Esophagus muscularis mucosa (tissue), 4 donors: ENCODE measurements around the gene PHLPP1. TPM values are rescaled to one million over a fixed set of nuclear protein-coding genes. Genes with fewer than 3 reads are reported as not detected.

Experiments used
- DNase-seq: peaks from one replicate; pipeline ENCODE4 v3.0.0-alpha.2; 2017; ENCODE audit errors: extremely low spot score
- H3K27ac ChIP-seq, 4 donors: fragments of 200-600 bp; sonication (generic); replicated peaks in 1 of 4; 1 replicate in 3 of 4; 2 replicates in 1 of 4; pipeline ENCODE4 v1.5.1; 2016 to 2019; ENCODE audit warnings: mild to moderate bottlenecking in 1 of 4
- H3K27me3 ChIP-seq, 4 donors: fragments of 200-600 bp; sonication (generic); one replicate each; pipeline versions ENCODE4 v1.5.1 to v1.6.0; 2016 to 2019
- H3K36me3 ChIP-seq, 4 donors: fragments of 200-600 bp; sonication (generic); one replicate each; pipeline ENCODE4 v1.5.1; 2016 to 2019
- H3K4me1 ChIP-seq, 4 donors: fragments of 200-600 bp; sonication (generic); one replicate each; pipeline ENCODE4 v1.5.1; 2016 to 2019
- H3K4me3 ChIP-seq, 4 donors: fragments of 200-600 bp; sonication (generic); 1 replicate in 2 of 4; 2 replicates in 2 of 4; pipeline ENCODE4 v1.5.1; 2016 to 2019; ENCODE audit warnings: mild to moderate bottlenecking in 4 of 4, moderate library complexity in 1 of 4
- H3K9me3 ChIP-seq, 4 donors: fragments of 200-600 bp; sonication (generic); 1 replicate in 3 of 4; 2 replicates in 1 of 4; pipeline ENCODE4 v1.5.1; 2016 to 2019
- EP300 ChIP-seq: sonication (generic); formaldehyde crosslinking; IDR thresholded peaks from one replicate; pipeline ENCODE4 v1.6.1; 2017; ENCODE audit warnings: antibody characterized with exemption
- POLR2A ChIP-seq: fragments of 450-650 bp; IDR thresholded peaks from one replicate; pipeline ENCODE4 v1.6.1; 2017; ENCODE audit warnings: antibody characterized with exemption, moderate library complexity, mild to moderate bottlenecking, low read depth
- POLR2AphosphoS5 ChIP-seq, 2 donors: sonication (generic); formaldehyde crosslinking; IDR thresholded peaks; one replicate each; pipeline ENCODE4 v1.6.1; 2017; ENCODE audit warnings: antibody characterized with exemption in 2 of 2
- WGBS: methylation state at CpG from one replicate; pipeline ENCODE4 v1.1.5; 2018; 5-methylcytosine and 5-hydroxymethylcytosine counted together
- intact Hi-C: fragments of 100-400 bp; cut with DNase I; formaldehyde crosslinking; loops from one replicate; pipeline ENCODE4 v1.15.1; 2023
- total RNA-seq, 4 donors: library from RNA; depleted of rRNA; stranded (reverse); fragments of >200 nt; gene quantifications; one replicate each; pipeline versions ENCODE4 v1.1.0 to v1.2.1, GENCODE V29; 2016
- TF ChIP-seq, protein P1 (sequence below), 3 experiments: fragments of 200-600 bp in 2 of 3; fragments of 450-650 bp in 1 of 3; sonication (generic) in 2 of 3; IDR thresholded peaks; one replicate each; pipeline ENCODE4 v1.5.1; 2017 to 2019; ENCODE audit warnings: antibody characterized with exemption in 3 of 3, mild to moderate bottlenecking in 2 of 3, moderate library complexity in 1 of 3

The PHLPP1 gene
- total RNA-seq, 4 donors from 2014 or later: 11.6 to 23.0 (median 17.3) TPM

DNA sequence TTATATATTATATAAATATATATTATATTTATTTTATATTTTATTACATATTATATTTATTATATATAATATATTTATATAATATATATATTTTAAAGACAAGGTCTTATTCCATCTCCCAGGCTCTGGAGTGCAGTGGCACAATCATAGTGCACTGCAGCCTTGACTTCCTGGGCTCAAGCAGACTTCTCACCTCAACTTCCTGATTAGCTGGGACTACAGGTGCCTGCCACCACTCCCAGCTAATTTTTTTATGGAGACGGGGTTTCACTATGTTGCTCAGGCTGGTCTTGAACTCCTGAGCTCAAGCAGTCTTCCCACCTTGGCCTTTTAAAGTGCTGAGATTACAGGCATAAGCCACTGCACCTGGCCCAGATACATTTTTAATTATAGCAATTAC lies 110.0 kb downstream of the PHLPP1 start:
- no peak for DNase-seq
- H3K4me1 ChIP-seq: peaks cover 8 to 18% (median 16%) of the 10 kb centered on the region in 4 donors
- H3K27ac ChIP-seq: no peak overlapping the region
- intact Hi-C loops: no loop called here
- no peak for TF ChIP-seq EP300
- no peaks in the 10 kb centered on the region for H3K27me3 ChIP-seq
- H3K9me3 ChIP-seq: no peaks in the 10 kb centered on the region
- peaks cover 0 to 6% (median 5%) of the 10 kb centered on the region in 4 donors for H3K36me3 ChIP-seq
- WGBS: 92% methylated on average over 1 of the region's 1 CpG
- no peak overlapping the region for H3K4me3 ChIP-seq

DNA sequence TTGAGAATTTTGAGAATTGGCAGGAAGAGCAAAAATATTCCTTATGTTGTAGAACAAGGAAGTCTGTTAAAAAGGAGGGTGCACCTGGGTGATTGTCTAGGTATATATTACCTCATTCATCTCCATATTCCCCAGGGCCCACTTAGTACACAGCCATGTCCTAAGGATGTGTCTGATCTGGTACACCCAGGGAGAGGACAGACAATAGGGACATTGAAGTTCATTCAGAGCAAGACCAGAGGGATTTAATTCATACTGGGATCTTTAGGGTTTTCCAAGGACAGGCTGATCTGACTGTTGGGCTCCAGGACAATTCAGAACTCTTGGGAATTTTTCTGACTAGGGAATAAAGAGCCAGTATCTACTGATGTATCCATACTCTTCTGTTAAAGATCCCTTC lies 112.1 kb downstream of the PHLPP1 start:
- no peaks in the 10 kb centered on the region for H3K9me3 ChIP-seq
- no peak for DNase-seq
- no peak overlapping the region for H3K4me3 ChIP-seq
- intact Hi-C loops: no loop called here
- H3K27ac ChIP-seq: no peak overlapping the region
- no peaks in the 10 kb centered on the region for H3K27me3 ChIP-seq
- no peak for TF ChIP-seq EP300
- no peak for TF ChIP-seq POLR2A
- TF ChIP-seq, protein P1, sequence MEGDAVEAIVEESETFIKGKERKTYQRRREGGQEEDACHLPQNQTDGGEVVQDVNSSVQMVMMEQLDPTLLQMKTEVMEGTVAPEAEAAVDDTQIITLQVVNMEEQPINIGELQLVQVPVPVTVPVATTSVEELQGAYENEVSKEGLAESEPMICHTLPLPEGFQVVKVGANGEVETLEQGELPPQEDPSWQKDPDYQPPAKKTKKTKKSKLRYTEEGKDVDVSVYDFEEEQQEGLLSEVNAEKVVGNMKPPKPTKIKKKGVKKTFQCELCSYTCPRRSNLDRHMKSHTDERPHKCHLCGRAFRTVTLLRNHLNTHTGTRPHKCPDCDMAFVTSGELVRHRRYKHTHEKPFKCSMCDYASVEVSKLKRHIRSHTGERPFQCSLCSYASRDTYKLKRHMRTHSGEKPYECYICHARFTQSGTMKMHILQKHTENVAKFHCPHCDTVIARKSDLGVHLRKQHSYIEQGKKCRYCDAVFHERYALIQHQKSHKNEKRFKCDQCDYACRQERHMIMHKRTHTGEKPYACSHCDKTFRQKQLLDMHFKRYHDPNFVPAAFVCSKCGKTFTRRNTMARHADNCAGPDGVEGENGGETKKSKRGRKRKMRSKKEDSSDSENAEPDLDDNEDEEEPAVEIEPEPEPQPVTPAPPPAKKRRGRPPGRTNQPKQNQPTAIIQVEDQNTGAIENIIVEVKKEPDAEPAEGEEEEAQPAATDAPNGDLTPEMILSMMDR (IDR thresholded peaks at IDR 0.05): no peak
- no peak for TF ChIP-seq POLR2AphosphoS5 (IDR thresholded peaks at IDR 0.05)
- H3K4me1 ChIP-seq: peaks cover 11 to 26% (median 22%) of the 10 kb centered on the region in 4 donors
- peaks cover 0 to 12% (median 8%) of the 10 kb centered on the region in 4 donors for H3K36me3 ChIP-seq

DNA sequence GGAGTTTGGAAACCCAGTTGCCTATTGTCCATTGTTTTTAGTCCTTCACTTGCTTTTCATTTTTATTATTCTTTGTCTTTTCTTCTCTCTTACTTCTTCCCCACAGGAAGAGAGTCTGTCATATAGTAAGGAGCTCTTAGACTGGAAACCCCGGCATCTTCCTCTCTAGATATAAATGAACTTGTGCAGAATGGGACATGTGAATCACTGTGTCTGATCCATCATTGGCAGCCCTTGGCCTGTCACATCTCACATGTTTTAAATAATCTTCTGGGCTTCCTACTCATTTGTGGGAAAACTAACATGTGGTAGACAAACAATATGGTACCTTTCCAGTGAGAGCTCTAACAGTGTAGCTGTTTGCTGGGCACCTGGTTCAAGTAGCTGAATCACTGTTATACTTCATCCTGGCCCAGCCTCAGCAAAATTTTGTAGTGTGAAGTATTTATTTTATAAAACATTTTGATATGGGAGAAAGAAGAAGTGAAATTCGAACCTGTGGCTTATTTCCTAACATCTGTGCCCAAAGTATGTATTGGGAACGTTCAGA lies 112.8 kb downstream of the PHLPP1 start:
- no peaks in the 10 kb centered on the region for H3K27me3 ChIP-seq
- no peak for DNase-seq
- H3K4me1 ChIP-seq: peaks cover 13 to 26% (median 22%) of the 10 kb centered on the region in 4 donors
- TF ChIP-seq, protein P1 (IDR thresholded peaks at IDR 0.05): no peak
- TF ChIP-seq POLR2AphosphoS5 (IDR thresholded peaks at IDR 0.05) (no peak), POLR2A (no peak), EP300 (no peak)
- intact Hi-C loops: no loop called here
- H3K9me3 ChIP-seq: no peaks in the 10 kb centered on the region
- no peak overlapping the region for H3K27ac ChIP-seq
- WGBS: 68% methylated on average over 3 of the region's 3 CpGs
- H3K36me3 ChIP-seq: peaks cover 0 to 12% (median 8%) of the 10 kb centered on the region in 4 donors
- no peak overlapping the region for H3K4me3 ChIP-seq

DNA sequence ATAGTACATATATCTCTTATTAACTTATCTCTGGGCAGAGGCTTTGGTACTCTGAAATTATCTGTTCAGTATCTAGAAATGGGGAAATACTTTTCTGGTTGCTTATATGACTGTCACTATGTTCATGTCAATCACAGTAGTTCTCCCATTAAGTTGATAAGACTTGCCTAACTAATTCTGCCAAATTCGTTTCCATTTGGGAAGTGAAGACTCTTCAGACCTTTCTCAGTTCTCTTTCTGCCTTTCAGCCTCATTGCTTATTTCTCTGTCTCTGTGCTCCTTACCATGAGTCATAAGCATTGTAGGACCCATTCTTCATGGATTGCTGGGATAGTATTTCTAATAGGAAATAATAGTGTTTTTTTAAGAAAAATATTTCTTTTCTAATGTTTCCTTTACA lies 113.5 kb downstream of the PHLPP1 start:
- 62% methylated on average over 1 of the region's 1 CpG for WGBS
- Histone ChIP-seq H3K36me3 (peaks cover 0 to 12% (median 8%) of the 10 kb centered on the region in 4 donors), H3K9me3 (no peaks in the 10 kb centered on the region), H3K27ac (no peak overlapping the region), H3K4me3 (no peak overlapping the region), H3K4me1 (peaks cover 13 to 26% (median 23%) of the 10 kb centered on the region in 4 donors), H3K27me3 (no peaks in the 10 kb centered on the region)
- DNase-seq: no peak
- TF ChIP-seq EP300: no peak
- TF ChIP-seq, protein P1 (IDR thresholded peaks at IDR 0.05): no peak
- no peak for TF ChIP-seq POLR2AphosphoS5 (IDR thresholded peaks at IDR 0.05)
- TF ChIP-seq POLR2A: no peak
- intact Hi-C loops: no loop called here

DNA sequence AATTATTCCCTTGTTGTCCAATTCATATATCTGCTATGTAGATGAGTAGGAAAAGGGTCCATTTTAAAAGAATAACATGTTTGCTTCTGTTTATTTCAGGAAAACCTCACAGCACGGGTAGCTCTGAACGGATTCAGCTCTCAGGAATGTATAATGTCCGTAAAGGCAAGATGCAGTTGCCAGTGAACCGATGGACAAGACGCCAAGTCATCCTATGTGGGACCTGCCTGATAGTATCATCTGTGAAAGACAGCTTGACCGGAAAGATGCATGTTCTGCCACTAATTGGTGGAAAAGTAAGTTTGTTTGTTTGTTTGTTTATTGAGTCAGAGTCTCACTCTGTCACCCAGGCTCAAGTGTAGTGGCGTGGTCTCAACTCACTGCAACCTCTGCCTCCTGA lies 114.6 kb downstream of the PHLPP1 start:
- 96% methylated on average over 7 of the region's 7 CpGs for WGBS
- intact Hi-C loops: no loop called here
- H3K27ac ChIP-seq: no peak overlapping the region
- H3K4me1 ChIP-seq: peaks cover 13 to 26% (median 24%) of the 10 kb centered on the region in 4 donors
- no peak for DNase-seq
- TF ChIP-seq EP300: no peak
- TF ChIP-seq POLR2A: no peak
- TF ChIP-seq POLR2AphosphoS5 (IDR thresholded peaks at IDR 0.05): no peak
- TF ChIP-seq, protein P1 (IDR thresholded peaks at IDR 0.05): no peak
- H3K36me3 ChIP-seq: peaks cover 0 to 12% (median 8%) of the 10 kb centered on the region in 4 donors
- no peak overlapping the region for H3K4me3 ChIP-seq
- H3K9me3 ChIP-seq: no peaks in the 10 kb centered on the region
- H3K27me3 ChIP-seq: no peaks in the 10 kb centered on the region
